Stimulated activated naive B cell treated with anti-CD40 and anti-IgM and Interleukin-4, amounts not matched to agents 10 μg/mL and 1 μg/mL and 100 μg/mL, for 72 hours (primary cell): ENCODE measurements around the gene GRIK1.

Experiments
- ATAC-seq, 2 donors: fragments of 150-1000 bp; cut with Tn5 transposase; replicated peaks; 2 replicates each; pipeline ENCODE4 v1.10.0; 2021; ENCODE audit warnings: moderate library complexity in 1 of 2
- DNase-seq: peaks from one replicate; pipeline ENCODE4 v3.0.0; 2021
- H3K27ac Mint-ChIP-seq: one replicate; pipeline ENCODE4 v1.8.0; 2022; ENCODE audit warnings: mild to moderate bottlenecking, mixed read lengths
- H3K27me3 Mint-ChIP-seq, 2 donors: one replicate each; pipeline ENCODE4 v1.8.0; 2022; ENCODE audit warnings: mixed read lengths in 2 of 2
- H3K36me3 Mint-ChIP-seq, 2 donors: one replicate each; pipeline ENCODE4 v1.8.0; 2022; ENCODE audit warnings: mixed read lengths in 2 of 2, mild to moderate bottlenecking in 1 of 2
- H3K4me1 Mint-ChIP-seq, 2 donors: one replicate each; pipeline ENCODE4 v1.8.0; 2022; ENCODE audit warnings: mixed read lengths in 2 of 2, mild to moderate bottlenecking in 1 of 2
- H3K4me3 Mint-ChIP-seq, 2 donors: one replicate each; pipeline ENCODE4 v1.8.0; 2022; ENCODE audit warnings: mild to moderate bottlenecking in 2 of 2, mixed read lengths in 2 of 2, moderate library complexity in 1 of 2
- H3K9me3 Mint-ChIP-seq, 2 donors: one replicate each; pipeline ENCODE4 v1.8.0; 2022; ENCODE audit warnings: mixed read lengths in 2 of 2, mild to moderate bottlenecking in 1 of 2

GRIK1 gene

DNA sequence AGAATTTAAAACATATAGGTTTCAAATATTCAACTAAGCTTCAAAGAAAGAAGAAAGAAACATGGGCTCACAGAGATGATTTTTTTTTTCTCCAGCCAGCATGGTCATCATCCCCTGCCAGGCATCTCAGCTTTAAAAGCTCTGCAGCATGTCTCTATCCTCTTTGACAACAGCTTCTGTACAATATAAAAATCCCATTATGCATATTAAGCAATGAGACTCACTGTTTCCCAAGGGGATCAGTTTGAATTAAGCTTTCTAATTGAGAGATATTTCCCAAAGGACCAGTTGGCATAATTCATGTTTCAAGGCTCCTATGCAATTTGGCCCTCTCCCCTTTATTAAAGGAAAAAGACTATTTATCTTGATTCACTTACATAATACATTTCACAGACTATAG is 220.3 kb downstream of the GRIK1 start:
- Mint-ChIP-seq H3K4me1 (no peaks in the 10 kb centered on the region), H3K9me3 (peaks cover 11% of the 10 kb centered on the region in 2 donors), H3K36me3 (no peaks in the 10 kb centered on the region), H3K27me3 (peaks cover 0 to 14% of the 10 kb centered on the region in 2 donors), H3K4me3 (no peak overlapping the region), H3K27ac (no peak overlapping the region)
- DNase-seq (no peak), ATAC-seq (no peak)

DNA sequence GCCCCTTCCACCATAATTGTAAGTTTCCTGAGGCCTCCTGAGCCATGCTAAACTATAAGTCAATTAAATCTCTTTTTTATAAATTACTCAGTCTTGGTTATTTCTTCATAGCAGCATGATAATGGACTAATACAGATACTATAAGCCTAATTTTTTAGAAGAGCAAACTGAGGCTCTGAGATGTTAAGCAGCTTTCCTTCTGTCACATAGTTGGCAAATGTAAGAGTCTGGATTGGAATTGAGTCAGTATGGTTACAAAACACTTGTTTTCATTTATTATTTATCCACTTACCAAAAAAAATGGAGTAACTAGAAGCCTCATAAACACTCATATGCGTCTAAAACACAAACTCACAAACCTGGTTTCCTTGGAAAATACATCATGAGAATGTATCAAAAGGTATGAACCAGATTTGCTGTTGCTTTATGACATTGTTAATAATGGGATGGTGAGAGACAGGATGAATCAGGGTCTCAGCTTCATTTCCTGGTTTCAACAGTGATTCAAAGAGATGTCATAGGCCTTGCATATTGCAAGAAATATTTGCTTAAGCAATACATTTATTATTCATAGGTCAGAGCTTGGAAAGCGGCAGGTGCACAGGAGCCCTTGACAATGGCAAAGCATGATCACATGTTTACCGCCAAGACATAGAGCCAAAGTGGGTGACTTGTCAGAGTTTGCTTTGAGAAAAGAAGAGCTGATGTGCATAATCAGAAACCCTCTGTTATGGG is 221.5 kb downstream of the GRIK1 start:
- no peaks in the 10 kb centered on the region for H3K4me1 Mint-ChIP-seq
- no peak for ATAC-seq
- peaks cover 4 to 14% of the 10 kb centered on the region in 2 donors for H3K27me3 Mint-ChIP-seq
- no peak overlapping the region for H3K4me3 Mint-ChIP-seq
- H3K27ac Mint-ChIP-seq: no peak overlapping the region
- no peak for DNase-seq
- no peaks in the 10 kb centered on the region for H3K36me3 Mint-ChIP-seq
- peaks cover 11% of the 10 kb centered on the region in 2 donors for H3K9me3 Mint-ChIP-seq

DNA sequence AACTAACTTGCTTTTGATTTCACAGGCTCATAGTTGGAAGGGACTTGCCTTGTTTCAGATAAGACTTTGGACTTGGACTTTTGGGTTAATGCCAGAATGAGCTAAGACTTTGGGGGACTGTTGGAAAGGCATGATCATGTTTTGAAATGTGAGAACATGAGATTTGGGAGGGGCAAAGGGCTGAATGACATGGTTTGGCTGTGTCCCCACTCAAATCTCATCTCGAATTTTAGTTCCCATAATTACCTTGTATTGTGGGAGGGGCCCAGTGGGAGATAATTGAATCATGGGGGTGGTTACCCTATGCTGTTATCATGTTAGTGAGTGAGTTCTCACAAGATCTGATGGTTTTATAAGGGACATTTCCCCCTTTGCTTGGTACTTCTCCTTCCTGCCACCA is 222.1 kb downstream of the GRIK1 start:
- H3K36me3 Mint-ChIP-seq: no peaks in the 10 kb centered on the region
- H3K27ac Mint-ChIP-seq: no peak overlapping the region
- DNase-seq (no peak), ATAC-seq (no peak)
- H3K4me3 Mint-ChIP-seq: no peak overlapping the region
- H3K4me1 Mint-ChIP-seq: no peaks in the 10 kb centered on the region
- H3K9me3 Mint-ChIP-seq: peaks cover 11% of the 10 kb centered on the region in 2 donors
- peaks cover 4 to 14% of the 10 kb centered on the region in 2 donors for H3K27me3 Mint-ChIP-seq

DNA sequence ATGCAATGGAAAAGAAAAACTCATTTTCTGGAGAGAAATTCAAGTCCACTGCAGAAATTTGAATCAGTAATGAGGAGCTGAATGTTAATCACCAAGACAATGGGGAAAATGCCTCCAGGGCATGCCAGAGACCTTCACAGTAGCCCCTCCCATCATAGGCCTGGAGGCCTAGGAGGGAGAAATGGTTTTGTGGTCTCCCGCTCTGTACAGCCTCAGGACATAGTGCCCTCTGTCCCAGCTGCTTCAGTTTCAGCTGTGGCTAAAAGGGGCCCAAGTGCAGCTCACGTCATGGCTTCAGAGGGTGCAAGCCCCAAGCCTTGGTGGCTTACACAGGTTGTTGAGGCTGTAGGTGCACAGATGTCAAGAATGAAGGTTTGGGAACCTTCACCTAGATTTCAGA is 223.0 kb downstream of the GRIK1 start:
- no peak for ATAC-seq
- peaks cover 11% of the 10 kb centered on the region in 2 donors for H3K9me3 Mint-ChIP-seq
- H3K36me3 Mint-ChIP-seq: no peaks in the 10 kb centered on the region
- no peaks in the 10 kb centered on the region for H3K4me1 Mint-ChIP-seq
- DNase-seq: no peak
- no peak overlapping the region for H3K4me3 Mint-ChIP-seq
- H3K27ac Mint-ChIP-seq: no peak overlapping the region
- peaks cover 4 to 14% of the 10 kb centered on the region in 2 donors for H3K27me3 Mint-ChIP-seq

DNA sequence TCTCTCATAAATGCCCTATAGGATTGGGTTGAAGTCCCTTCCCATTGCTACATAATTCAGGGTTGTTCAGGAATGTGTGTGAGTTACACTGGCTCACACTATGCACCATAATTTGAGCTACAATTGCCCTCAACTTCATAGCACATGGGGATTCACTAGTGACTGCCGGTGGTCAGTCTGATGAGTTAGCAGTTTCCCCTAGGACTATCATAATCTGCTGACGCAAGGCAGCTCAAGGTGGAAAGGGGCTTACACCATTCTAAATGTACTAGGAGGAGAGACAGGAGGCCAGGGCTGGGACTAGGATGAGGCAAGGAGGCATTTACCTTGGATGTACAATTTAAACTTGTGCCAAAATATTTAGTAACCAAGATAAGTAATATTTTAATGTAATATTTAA is 224.7 kb downstream of the GRIK1 start:
- H3K36me3 Mint-ChIP-seq: no peaks in the 10 kb centered on the region
- H3K27me3 Mint-ChIP-seq: peaks cover 4% of the 10 kb centered on the region in 2 donors
- ATAC-seq (no peak), DNase-seq (no peak)
- H3K27ac Mint-ChIP-seq: no peak overlapping the region
- H3K4me1 Mint-ChIP-seq: no peaks in the 10 kb centered on the region
- peaks cover 11% of the 10 kb centered on the region in 2 donors for H3K9me3 Mint-ChIP-seq
- no peak overlapping the region for H3K4me3 Mint-ChIP-seq

DNA sequence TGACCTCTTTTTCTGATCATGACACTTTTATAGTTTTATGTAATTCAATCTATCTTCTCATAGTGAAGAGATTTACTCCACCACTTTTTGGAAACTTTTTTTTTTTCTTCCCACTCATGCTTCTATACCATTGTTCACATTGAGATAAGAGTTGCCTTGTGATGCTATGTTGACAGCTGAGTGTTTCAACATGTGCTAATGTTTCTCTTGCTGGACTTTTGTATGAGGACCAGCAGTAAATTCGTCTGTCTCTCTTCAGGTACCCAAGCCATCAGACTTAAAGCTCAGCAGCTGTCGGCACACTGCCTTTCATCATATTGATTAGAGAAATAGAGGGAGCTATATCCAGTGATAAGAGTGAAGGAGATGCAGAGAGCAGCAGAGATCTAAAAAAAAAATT is 227.0 kb downstream of the GRIK1 start:
- peaks cover 11% of the 10 kb centered on the region in 2 donors for H3K9me3 Mint-ChIP-seq
- DNase-seq (no peak), ATAC-seq (no peak)
- no peak overlapping the region for H3K27ac Mint-ChIP-seq
- no peaks in the 10 kb centered on the region for H3K36me3 Mint-ChIP-seq
- no peaks in the 10 kb centered on the region for H3K4me1 Mint-ChIP-seq
- H3K27me3 Mint-ChIP-seq: peaks cover 4% of the 10 kb centered on the region in 2 donors
- H3K4me3 Mint-ChIP-seq: no peak overlapping the region

DNA sequence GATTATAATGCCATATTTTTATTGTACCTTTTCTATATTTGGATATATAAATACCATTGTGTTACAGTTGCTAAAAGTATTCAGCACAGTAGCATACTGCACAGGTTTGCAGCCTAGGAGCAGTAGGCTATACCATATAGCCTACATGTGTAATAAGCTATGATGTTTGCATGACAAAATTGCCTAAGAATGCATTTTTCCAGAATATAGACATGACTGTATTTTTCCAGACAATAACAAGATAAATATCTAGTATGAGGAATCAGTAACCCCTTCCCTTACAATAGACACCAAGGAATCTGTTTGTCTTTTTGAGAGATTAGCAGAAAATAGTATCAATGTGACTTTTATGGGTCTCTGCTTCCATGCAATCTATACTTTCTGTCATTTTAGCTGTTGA is 228.6 kb downstream of the GRIK1 start:
- Mint-ChIP-seq H3K4me3 (no peak overlapping the region), H3K36me3 (no peaks in the 10 kb centered on the region), H3K27me3 (peaks cover 4% of the 10 kb centered on the region in 2 donors), H3K9me3 (peaks cover 5% of the 10 kb centered on the region in 2 donors), H3K4me1 (no peaks in the 10 kb centered on the region), H3K27ac (no peak overlapping the region)
- DNase-seq: no peak
- ATAC-seq: no peak

DNA sequence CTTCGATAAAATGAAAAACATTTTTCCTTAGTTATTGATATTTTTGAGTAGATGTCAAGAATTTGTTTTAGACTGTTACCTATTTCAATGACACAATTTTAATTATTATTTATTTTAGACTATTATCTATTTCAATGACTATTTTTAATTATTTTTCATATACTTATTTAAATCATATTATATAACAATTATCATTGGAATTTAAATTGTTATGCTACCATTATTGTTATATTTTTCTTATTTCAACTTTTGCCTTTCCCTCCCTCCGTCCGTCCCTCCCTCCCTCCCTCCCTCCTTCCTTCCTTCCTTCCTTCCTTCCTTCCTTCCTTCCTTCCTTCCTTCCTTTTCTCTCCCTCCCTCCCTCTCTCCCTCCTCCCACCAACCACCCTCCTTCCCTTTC is 229.3 kb downstream of the GRIK1 start:
- H3K4me3 Mint-ChIP-seq: no peak overlapping the region
- peaks cover 4% of the 10 kb centered on the region in 2 donors for H3K27me3 Mint-ChIP-seq
- no peaks in the 10 kb centered on the region for H3K4me1 Mint-ChIP-seq
- ATAC-seq (no peak), DNase-seq (no peak)
- peaks cover 0 to 1% of the 10 kb centered on the region in 2 donors for H3K9me3 Mint-ChIP-seq
- no peak overlapping the region for H3K27ac Mint-ChIP-seq
- no peaks in the 10 kb centered on the region for H3K36me3 Mint-ChIP-seq

DNA sequence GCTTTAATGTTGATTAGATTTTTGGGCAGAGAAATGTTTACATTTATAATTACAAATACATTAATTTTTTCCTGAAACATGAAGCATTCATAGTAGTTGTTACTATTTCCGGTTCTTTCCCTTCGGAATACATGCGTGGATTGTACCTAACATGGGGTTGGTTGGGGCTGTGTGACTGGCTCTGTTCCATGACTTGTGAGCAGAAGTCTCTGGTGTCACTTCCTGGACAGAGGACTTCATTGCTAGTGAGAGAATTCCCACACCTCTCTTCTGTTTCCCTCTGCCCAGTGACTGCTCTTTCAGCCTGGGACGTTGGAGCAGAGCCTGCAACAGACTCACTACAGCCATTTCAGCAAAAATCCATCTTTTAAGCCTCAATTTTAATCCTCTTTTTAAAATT is 231.4 kb downstream of the GRIK1 start:
- no peaks in the 10 kb centered on the region for H3K9me3 Mint-ChIP-seq
- DNase-seq (no peak), ATAC-seq (no peak)
- H3K4me1 Mint-ChIP-seq: no peaks in the 10 kb centered on the region
- no peaks in the 10 kb centered on the region for H3K36me3 Mint-ChIP-seq
- H3K27ac Mint-ChIP-seq: no peak overlapping the region
- no peak overlapping the region for H3K4me3 Mint-ChIP-seq
- no peaks in the 10 kb centered on the region for H3K27me3 Mint-ChIP-seq

DNA sequence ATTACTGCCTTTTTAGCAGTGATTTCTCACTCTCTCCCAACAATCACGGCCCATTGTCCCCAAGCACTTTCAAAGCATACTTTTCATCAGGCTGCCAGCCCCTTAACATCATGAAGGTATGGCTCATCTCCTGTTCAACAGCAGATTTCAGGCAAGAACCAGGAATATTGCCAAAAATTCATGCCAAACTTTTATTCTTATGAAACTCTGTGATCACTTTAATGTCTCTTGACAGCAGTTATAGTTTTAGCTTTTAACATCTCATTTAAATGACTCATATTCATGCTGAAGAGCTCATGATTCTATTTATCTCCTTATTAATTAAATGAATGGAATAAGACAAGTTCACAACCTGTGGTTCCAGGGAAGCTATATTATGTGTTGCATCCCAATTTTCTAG is 235.1 kb downstream of the GRIK1 start:
- H3K27me3 Mint-ChIP-seq: no peaks in the 10 kb centered on the region
- H3K27ac Mint-ChIP-seq: no peak overlapping the region
- H3K4me3 Mint-ChIP-seq: no peak overlapping the region
- no peaks in the 10 kb centered on the region for H3K36me3 Mint-ChIP-seq
- H3K9me3 Mint-ChIP-seq: peaks cover 0 to 2% of the 10 kb centered on the region in 2 donors
- no peak for ATAC-seq
- H3K4me1 Mint-ChIP-seq: no peaks in the 10 kb centered on the region
- DNase-seq: no peak

DNA sequence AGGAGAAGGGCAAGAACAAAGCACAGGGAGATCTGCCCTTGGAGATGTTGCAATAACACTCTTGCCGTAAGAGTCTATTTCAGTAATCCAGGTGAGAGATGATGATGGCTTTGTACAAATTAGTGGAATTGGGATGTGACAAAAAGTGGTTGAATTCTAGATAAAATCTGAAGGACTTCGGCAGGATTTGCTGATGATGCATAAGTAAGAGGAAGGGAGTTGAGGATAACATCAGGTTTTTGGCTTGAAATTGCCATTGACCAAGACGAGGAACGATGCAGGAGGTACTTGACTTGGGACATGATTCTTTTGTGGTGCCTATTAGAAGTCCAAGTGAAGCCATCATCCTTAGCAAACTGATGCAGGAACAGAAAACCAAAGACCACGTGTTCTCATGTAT is 238.1 kb downstream of the GRIK1 start:
- no peaks in the 10 kb centered on the region for H3K27me3 Mint-ChIP-seq
- peaks cover 0 to 2% of the 10 kb centered on the region in 2 donors for H3K9me3 Mint-ChIP-seq
- H3K4me1 Mint-ChIP-seq: peaks cover 4 to 12% of the 10 kb centered on the region in 2 donors
- ATAC-seq: no peak
- DNase-seq: no peak
- H3K4me3 Mint-ChIP-seq: no peak overlapping the region
- no peak overlapping the region for H3K27ac Mint-ChIP-seq
- H3K36me3 Mint-ChIP-seq: no peaks in the 10 kb centered on the region

DNA sequence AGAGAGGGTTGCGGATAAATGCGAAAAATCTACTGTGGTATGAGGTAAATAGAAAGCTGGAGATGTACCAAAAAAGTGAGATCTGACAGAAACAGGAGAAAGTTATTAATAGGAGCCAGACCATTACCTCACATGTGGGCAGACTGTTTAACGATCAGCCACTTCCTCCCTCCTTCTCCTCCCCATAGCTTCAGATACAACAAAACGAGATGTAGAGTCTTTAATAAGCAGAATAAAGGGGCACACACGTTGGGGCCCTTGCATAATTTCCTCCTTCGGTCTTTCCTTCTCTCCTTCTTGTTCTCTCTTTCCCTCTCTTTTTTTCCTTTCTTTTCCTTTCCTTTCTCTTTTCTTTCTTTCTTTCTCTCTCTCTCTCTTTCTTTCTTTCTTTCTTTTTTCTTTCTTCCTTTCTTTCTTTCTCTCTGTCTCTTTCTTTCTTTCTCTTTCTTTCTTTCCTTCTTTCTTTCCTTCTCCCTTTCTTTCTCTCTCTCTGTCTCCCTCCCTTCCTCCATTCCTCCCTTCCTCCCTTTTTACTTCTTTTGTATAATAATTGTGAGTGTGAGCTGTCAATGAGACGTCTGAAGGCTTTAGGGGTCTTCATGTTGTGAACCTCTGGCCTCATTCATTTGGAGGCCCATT is 242.1 kb downstream of the GRIK1 start:
- Mint-ChIP-seq H3K27me3 (no peaks in the 10 kb centered on the region), H3K27ac (no peak overlapping the region), H3K36me3 (no peaks in the 10 kb centered on the region), H3K4me3 (no peak overlapping the region), H3K4me1 (peaks cover 6 to 15% of the 10 kb centered on the region in 2 donors), H3K9me3 (peaks cover 0 to 2% of the 10 kb centered on the region in 2 donors)
- no peak for DNase-seq
- ATAC-seq: no peak

DNA sequence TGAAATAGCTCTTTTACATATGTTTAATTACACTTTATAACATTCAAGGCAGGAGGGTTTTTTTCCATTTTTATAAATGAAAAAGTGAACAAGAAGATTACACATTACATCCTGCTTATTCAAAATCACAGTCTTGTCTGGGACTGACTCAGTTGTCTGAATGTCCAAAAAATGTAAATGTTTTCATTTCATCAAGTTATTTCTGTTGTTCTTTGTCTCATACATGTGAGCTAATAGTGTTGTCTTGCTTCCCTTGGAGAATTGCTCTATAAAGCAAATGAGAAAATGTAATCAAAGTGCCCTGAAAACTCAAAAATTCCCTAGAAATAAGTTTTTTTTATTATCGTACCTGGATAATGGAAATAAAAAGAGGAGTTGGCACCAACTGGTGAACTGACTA is 242.9 kb downstream of the GRIK1 start:
- H3K27me3 Mint-ChIP-seq: no peaks in the 10 kb centered on the region
- no peaks in the 10 kb centered on the region for H3K36me3 Mint-ChIP-seq
- peaks cover 0 to 2% of the 10 kb centered on the region in 2 donors for H3K9me3 Mint-ChIP-seq
- peaks cover 6 to 15% of the 10 kb centered on the region in 2 donors for H3K4me1 Mint-ChIP-seq
- ATAC-seq: no peak
- no peak for DNase-seq
- no peak overlapping the region for H3K4me3 Mint-ChIP-seq
- H3K27ac Mint-ChIP-seq: no peak overlapping the region

DNA sequence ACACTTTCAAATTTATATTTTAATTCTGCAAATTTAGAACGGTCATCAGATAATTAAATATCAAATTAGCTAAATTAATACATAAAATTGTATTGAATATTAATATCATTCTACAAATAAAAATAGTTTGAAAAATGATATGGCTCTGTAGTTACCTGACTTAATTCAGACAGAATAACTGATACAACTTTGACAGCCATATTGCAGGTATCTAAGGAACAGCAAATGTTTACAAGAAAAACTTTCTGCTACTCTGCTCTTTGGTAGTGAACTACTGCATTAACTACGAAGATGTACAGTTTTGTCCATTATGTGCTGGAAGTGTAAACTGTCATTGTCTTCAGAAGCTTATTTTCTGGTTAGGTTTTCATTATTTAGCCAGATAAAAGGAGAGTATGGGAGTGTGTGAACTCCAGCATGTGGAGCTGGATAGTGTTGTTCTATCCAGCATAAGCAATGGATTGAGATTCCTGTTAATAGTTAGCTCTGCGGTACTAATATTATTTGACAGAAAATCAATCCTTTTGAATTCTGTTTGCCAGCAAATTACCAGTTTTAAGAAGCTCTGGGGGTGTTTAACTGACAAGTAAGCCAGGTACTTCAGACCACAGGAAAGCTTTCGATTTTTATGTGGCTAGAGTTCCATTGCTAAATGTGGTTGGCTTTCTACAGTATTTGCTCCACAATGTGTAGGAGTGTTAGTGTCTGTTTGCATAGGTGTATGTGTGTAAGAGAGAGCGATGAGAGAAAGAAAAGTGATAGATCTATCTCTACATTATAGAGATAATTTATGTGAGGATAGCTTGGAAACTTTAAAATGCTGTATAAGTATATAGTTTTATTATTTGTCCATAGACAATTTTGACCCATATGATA is 247.9 kb downstream of the GRIK1 start:
- Mint-ChIP-seq H3K27ac (no peak overlapping the region), H3K4me3 (no peak overlapping the region), H3K9me3 (no peaks in the 10 kb centered on the region), H3K4me1 (peaks cover 2 to 4% of the 10 kb centered on the region in 2 donors), H3K27me3 (peaks cover 0 to 4% of the 10 kb centered on the region in 2 donors), H3K36me3 (no peaks in the 10 kb centered on the region)
- ATAC-seq (no peak), DNase-seq (no peak)
